ENCODE data around the gene TMEM101.
"Not testable (repeated sequence)": the region's sequence is repeated elsewhere in the genome, so short reads cannot be mapped to it uniquely, and the experiment has no call there.

TMEM101 gene

GRCh38 chr17:44023545-44024270 is 8.9 kb upstream of the TMEM101 start:
- no peak for DNase-seq

DNA sequence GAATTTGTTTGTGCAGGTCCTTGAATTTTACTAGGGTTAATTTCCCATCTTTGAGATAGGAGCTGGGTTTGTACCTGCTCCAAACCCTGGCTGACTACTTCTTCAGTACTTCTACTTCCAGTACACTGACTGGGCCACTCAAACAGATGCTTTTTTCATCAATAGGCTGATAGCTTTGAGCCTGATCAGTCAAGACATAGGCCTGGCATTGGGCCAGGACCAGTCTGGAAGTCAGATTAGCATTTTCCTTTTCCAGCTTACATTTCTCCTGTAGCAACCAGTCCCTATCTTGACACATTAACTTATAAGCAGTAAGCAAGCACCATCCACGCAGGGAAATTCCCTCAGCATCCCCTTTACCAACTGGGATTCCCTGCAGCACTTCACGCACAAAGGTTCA is 7.5 kb upstream of the TMEM101 start:
- no peak for DNase-seq

DNA sequence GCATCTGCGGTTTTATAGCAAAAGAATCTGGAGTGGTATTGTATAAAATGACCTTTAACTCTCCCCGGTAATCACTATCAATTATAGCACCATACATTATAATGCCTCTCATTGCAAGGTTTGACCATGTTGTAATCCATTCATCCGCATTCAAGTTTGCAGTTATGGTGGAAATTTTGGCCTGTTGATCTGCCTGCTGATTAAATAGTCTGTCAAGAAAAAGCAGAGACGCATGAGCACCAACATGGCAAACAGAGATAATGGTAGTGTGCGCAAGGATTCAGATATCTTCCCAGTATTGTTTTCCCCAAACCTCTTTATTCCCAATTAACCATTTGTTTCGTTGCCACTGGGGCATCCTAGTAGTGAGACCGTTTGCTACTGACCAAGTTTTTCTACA is 6.5 kb upstream of the TMEM101 start:
- DNase-seq: not testable (repeated sequence)

GRCh38 chr17:44014133-44014436 is 678 bp downstream of the TMEM101 start:
- DNase-seq: no peak

DNA sequence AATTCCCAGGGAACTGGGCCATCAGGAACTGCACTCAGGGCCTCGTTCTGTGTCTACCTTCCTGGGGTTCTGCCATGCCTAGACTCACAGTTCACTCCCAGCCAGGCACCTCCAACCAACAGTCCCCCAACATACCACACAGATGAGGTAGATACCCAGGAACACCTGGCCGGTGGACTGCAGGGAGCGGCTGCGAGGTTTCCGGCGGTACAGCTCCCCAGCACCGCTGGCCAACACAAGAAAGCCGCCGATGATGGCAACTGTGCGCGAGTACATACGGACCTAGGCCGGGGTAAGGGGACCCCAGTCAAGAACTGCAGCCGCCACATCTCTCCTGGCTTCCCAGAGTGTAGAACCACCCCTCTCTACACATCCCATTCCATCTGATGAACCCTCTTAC is 1.9 kb downstream of the TMEM101 start:
- DNase-seq: no peak

DNA sequence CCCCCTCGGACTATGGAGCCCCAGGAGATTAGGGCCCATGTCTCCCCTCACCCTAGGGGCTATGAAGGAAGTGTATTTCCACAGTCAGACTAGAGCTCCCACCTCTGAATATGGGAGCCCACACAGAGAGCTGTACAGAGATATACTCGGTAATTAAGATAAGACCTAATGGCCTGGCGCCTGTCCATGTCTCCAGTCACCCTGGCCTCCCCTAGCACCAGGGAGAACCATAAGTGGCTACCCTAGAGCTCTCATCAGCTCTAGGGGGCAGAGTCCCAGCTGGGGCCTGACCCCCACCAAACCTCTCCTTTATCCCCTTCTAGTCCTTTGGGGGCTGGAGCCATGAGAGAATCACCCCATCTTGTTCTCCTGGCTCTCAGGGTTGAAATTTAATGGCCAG is 2.4 kb downstream of the TMEM101 start:
- no peak for DNase-seq

GRCh38 chr17:44011876-44012275 is 2.9 kb downstream of the TMEM101 start:
- DNase-seq: no peak

DNA sequence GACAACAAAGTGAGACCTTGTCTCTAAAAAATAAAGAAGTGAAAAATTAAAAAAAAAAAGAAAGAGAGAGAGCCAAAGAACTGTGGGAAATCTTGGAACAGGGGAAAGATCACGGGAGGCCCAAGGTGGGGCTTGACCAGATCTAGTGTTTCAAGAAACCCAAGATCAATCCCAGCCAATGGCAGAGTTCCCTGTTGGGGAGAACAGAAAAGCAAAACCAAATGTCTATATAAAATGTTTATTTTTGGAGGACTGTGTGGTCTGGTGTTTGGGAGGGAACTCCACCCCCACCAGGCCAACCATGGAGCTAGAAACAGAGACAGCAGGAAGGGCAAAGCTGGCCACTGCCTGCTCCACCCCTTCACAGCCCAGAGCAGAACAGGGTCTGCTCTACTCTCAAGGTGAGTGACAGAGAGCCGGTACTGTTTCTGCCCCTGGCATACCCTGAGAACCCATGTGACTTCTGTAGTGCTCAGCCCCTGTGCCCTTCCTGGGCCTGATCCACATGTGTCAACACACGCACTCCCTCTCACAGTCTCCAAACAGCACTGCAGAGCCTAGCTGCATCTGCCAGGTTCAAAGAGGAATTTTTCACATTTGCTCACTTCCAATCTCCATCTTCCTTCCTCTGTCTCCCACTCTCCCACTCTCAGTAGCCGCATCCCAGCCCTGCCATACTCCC is 3.7 kb downstream of the TMEM101 start:
- DNase-seq: no peak

- DNase-seq: no peak
Observed at GRCh38 chr17:44008205-44008909, 6.4 kb downstream of the TMEM101 start.

DNA sequence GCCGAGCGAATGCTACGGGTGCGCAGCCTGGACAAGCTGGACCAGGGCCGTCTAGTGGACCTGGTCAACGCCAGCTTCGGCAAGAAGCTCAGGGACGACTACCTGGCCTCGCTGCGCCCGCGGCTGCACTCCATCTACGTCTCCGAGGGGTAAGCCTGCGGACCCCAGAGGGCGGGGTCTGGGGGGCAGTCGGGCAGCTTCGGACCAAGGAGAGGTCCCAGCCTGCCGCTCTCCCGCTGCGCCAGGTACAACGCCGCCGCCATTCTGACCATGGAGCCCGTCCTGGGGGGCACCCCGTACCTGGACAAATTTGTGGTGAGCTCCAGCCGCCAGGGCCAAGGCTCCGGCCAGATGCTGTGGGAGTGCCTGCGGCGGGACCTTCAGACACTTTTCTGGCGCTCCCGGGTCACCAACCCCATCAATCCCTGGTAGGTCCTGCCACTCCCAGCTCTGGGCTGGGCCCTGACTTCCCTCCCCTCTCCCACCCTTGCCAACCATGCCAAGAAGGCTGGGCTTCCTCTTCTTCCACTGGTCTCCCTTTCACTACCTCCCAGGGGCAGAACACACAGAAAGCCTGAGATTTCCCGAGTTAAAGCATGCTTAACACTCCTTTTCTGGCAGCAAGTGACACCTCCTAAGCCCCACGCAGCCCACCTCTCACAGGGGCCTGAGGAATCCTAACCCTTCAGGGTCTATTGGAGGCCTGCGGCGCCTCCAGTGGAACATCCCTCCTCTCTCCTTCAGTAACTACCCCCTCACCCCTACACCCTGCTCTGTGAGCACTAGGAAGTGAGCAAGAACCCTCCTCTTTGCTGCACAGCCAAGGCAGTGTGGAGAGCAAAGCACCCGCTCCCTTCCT is 7.2 kb downstream of the TMEM101 start:
- no peak for DNase-seq

GRCh38 chr17:44006598-44007345 is 8.0 kb downstream of the TMEM101 start:
- DNase-seq: peak; percentile 98

DNA sequence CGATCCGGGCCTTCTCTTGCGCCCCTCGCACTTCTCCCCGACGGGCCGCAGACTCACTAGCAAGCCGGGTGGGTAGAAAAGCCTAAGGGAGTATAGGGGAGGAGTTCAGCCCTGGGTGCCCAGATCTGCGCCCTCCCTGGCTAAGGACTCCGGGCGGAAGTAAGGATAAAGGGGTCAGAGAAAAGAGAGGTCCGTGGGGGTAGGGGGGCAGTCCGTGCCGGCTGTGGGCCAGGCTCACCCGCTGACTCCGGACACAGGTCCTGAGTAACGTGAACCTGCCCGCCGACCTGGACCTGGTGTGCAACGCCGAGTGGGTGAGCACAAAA is 8.5 kb downstream of the TMEM101 start:
- no peak for DNase-seq

DNA sequence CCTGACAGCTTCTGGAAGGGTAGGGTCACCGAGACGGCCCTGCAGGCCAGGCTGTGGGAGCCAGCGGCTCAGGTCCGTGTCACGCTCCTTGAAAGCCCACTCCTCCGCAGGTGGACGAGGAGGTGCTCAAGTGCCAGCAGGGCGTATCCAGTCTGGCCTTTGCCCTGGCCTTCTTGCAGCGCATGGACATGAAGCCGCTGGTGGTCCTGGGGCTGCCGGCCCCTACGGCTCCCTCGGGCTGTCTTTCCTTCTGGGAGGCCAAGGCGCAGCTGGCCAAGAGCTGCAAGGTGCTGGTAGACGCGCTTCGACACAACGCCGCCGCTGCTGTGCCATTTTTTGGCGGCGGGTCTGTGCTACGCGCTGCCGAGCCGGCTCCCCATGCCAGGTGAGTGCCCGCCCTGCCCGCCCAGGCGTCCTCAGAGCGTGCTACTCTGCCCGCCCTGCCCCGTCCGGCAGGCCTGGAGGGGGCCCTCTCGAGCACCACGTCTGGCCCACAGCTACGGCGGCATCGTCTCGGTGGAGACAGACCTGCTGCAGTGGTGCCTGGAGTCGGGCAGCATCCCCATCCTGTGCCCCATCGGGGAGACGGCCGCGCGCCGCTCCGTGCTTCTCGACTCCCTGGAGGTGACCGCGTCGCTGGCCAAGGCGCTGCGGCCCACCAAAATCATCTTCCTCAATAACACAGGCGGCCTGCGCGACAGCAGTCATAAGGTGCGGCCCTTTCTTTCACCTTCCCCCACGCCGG is 9.1 kb downstream of the TMEM101 start:
- peak; percentile 44 to 46 for DNase-seq

DNA sequence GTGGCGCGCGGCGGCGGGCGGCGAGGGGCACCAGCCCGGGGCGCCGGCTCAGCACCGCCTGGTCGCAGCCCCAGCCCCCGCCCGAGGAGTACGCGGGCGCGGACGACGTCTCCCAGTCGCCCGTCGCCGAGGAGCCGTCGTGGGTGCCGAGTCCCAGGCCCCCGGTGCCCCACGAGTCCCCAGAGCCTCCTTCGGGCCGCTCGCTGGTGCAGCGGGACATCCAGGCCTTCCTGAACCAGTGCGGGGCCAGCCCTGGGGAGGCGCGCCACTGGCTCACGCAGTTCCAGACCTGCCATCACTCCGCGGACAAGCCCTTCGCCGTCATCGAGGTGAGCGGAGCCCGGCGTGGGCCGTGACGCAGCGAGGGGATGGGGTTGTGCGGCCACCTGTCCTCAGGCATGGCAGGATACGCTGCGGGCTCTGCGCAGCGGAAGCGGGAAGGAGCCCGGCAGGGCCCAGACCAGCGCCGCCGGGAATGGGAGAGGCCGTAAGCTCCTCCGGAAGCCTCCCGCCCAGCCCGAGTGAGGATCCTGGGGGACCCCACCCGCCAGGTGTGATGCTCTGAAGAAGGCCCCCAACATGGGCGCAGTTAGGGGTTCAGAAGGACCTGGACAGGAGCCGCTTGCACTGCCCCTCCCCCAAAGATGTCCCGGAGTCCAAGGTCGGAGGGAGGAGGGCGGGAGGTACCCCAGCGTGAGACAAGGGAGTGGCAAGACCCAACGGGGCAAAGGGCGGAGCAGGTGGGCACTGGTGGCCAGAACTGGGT is 9.8 kb downstream of the TMEM101 start:
- DNase-seq: peak in 1 of 2 donors; percentile 21

DNA sequence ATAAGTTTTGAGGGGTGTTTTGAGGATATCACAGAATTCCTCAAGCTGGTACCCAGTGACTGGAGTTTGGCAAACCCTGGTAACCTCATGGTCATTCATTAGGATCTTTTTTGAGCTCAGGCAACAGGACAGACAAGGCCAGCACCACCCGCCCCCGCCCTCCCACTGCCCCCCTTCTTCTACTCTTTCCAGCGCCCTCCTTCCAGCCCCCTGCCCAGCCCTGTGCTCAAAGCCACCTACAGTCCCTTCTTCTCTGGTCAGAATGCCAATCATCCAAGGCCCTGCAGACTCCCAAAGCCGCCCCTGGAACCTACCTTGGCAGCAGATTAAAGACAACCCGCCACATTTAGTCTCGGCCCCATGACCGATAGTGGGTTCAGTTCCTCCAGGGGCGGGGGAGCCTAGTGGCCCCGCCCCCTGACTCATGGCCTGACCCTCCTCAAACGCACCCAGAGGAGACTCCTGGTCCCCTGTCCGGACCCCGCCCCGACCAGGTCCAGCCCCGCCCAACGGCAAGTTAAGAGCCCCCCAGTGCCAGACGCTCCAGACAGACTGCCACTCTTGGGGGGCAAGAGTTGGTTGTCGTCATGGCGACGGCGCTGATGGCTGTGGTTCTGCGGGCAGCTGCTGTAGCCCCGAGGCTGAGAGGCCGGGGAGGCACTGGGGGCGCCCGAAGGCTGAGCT is 10.5 kb downstream of the TMEM101 start, which contains the start of gene NAGS:
Gene NAGS (plus strand): TSS at position 546 of the 684 bp plus-strand sequence. CDS start 42 bp downstream, at position 588.
- DNase-seq: peak; percentile 16 to 20

GRCh38 chr17:44002141-44002848 is 12.5 kb downstream of the TMEM101 start:
- no peak for DNase-seq

GRCh38 chr17:44001461-44001920 is 13.3 kb downstream of the TMEM101 start:
- DNase-seq: no peak

DNA sequence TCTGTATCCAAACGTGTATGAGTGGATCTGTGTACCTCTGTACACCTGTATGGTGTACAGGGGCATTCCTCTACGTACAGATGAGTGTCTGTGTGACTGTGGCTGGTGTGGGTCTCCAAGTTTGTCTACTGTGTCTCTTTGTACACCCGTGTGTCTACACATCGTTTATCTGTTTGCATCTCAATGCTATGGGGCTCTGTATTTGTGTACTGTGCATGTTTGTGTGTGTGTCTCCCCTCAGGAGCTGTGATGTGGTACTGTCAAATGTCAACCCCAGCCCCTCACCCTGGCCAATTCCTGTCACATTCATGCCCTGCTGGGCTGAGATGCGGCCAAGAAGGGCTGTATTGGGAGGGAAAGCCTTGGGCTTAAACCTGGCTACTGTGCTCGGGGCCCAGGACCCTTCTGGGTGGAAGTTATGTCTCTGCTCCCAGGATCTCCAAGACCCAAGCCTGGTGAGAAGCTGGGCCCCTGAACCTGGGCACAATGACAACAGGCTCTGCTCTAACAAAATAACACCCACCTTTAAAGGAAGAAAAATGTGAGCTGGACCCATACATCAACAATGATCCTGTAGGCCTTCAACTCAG is 13.8 kb downstream of the TMEM101 start:
- no peak for DNase-seq

Data from CD4-positive, alpha-beta T cell treated with Interleukin-4 for 1 hour (primary cell).